Activated CD8-positive, alpha-beta memory T cell treated with anti-CD3 and anti-CD28 coated beads, Interleukin-2, amount 50 U/mL, for 1 hour (primary cell): Measurements from ENCODE around the gene BARHL2.

ENCODE experiments used
- DNase-seq: peaks from one replicate; pipeline ENCODE4 v3.0.0-alpha.2; 2020; ENCODE audit errors: extremely low read depth

BARHL2 gene

DNA sequence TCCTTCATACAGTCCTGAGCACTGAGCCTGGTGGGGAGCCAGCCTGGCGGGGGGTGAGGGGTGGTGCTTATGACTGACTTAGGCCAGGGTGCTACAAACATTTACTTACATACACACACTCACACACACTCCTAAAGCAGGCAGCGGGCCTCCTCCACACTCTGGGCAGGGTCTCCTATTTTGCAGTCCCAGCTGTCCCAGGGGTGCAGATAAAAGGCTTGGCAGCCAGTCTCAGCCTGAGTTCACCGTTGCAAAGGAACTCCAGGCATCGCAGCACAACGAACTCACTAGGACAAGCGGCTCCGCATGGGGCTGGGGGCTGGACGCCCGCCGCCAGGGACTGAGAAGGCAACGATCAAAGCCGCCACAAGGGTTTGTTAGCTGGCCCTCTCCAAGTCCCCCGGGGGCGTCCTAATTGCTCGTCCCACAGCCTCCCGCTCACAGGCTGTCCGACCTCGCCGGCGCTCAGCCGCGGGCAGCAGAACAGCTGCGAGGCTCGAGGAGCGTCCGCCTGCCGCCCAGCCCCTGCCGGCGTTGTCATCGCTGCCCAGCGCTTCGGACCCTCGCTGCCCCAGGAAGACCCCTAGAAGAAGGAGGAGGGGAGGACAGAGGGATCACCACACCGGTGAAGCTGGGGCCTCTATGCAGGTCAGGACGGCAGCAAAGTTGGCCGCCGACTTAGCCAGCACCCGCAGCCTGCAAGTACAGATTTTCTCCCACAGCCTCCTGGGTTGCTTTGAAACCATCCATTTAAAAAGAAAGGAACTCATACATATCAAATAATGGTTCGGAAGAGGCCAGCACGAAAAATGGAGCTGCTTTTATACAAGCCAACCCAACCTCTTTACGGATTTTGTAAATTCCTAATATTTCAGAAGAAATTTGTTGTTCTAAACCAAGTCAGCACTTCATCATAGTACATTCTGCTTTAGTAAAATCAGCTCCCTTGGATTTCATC is 6.2 kb downstream of the BARHL2 start:
- DNase-seq, result no peak

DNA sequence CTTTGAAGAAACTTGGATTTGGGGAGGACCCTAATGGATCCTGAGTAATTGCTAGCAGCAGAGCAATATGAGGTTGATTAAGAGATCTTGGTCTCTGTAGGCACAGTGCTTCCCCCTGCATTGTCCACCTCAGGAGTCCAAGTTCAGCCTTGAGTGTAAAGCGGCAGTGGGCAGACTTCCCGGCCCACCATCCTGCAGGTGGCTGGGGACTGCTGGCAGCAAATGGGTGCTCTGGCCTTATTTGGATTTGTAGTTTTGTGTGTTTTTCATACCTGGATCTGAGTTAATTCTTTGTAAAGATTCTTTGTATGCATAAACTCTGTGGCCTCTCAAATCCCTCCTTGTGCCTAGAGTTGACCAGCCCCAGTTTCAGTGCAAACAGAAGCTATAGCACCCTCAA is 7.6 kb downstream of the BARHL2 start:
- DNase-seq, result no peak

- DNase-seq, result no peak
Observed at GRCh38 chr1:90708826-90709225, 8.3 kb downstream of the BARHL2 start.

GRCh38 chr1:90708236-90708786 is 8.8 kb downstream of the BARHL2 start:
- no peak for DNase-seq

DNA sequence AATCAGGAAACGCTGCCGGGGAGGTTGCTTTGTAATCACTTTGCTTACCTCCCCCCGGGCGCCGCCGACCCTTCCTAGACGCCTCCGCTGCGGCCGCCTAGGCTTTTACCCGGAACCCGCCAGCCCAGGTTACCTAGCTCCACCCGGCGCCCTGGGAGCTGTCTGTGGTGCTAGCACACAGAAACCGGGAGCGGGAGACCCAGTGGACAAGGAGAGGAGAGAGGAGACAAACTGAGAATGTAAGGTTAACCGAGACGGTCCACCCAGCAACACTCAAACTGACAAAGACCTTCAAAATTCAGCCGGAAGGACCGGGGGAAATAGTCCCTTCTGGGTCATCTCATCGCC is 9.8 kb downstream of the BARHL2 start:
- no peak for DNase-seq

DNA sequence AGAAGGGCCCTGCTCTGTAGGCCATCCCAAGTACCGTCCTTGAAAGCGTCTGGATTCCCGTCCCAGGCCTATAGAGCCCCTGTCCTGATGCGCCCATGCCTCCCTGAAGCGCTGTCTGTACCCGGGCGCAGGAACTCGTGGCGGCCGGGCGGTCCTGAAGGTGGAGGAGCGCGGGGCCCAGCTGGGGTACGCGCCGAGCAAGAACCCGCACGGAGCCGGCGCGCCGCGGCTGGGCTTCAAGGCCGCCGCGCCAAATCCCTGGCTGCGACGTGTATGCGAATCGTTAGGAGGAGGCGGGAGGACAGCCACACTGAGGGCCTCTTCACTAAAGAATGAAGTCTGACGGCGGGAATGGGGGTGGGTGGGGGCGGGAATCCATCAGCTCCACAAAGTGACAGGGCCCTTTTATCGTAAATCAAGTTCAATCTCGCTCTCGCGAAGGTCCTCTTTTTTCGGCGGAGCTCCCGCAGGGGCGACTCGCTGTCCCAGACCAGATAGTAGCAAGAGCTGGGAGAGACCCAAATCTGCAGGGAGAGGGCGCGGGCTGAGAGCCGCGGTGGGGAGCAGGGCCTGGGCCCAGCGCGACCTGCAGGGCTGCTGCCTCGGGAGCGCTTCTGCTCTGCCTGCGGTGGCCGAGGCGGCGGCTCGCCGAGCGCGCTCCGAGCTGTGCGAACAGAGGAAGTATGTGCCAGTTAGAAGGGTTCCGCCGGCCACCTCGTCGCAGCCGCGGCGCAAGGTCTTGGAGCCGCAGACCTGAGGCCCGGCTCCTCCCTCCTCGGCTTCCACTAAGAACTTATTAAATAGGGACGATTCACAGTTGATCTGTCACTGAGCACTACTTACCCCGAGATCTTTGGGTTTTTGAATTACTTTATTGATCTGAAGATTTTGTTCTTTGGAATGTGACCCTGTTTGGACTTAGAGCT is 10.4 kb downstream of the BARHL2 start:
- DNase-seq, result no peak

DNA sequence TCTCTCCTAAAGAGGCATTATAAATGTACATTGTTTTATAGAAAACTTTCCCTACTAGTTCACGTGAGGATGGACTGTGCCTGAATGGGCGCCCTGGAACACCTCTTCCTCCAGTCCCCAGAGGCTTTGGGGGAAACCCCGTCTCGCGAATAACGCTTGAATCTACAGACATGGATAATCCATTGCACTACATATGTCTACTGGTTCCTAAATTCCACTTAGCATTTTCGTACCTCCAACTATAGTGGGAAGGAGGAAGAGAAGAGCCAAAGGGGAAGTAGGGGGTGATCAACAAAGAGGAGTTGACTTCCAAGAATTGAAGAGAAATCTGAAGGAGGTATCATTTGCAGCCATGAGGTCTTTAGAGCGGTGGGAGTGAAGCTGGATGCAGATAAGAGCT is 11.1 kb downstream of the BARHL2 start:
- no peak for DNase-seq

DNA sequence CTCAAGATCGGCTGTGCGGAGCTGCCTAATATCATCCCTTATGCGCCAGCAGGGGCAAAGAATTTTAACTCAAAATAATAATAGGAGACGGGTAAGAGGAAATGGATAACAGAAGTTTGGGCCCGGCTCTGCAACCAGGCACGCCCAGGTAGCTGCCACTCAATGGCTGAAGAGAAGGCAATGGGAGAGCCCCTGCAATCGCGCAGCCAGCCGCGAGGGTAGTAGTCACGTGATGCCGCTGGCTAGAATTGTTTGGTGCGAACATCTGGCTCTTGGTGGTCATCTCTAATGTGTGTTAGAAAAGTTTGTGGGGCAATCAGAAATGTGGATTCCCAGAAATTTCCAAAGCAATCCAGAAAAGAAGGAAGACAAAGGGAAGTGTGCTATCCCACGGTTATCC is 12.3 kb downstream of the BARHL2 start:
- no peak for DNase-seq

DNA sequence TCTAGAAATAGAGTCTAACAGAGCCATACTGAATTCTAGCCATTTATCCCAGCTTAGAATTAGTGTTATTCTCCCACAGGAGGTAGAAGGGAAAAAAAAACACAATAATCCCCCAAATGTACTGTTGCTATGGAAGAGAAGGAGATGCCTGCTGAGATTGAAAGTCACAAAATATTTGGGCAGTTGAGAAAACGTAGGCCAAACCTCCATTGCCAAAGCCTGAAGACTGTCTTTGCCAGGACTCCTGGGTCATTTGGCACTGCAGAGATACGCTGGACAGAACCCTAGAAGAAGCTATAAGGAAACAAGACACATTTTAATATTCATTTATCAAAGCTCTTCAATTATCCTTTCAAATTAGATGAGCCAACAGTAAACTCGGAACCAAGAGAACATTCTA is 22.3 kb downstream of the BARHL2 start:
- no peak for DNase-seq

GRCh38 chr1:90687747-90688146 is 29.4 kb downstream of the BARHL2 start:
- no peak for DNase-seq

GRCh38 chr1:90675161-90675847 is 41.8 kb downstream of the BARHL2 start:
- no peak for DNase-seq

DNA sequence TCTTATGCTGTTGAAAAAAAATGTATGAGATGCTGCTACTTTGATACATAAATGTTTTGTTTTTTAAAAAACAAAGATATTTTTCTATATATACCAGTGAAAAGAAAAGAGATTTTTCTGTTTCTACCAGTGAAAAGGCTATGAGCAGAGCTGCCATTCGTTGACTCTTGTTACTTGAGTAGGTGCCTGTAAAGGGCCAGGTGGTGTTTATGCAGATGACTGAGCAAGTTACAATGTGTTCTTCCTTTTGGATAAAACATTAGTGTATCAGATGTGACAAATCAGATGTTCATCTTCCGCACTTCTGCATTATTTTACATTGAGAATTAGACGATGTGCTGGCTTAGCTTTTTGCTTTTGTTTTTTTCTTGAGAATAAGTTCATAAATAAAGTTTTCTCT is 45.4 kb downstream of the BARHL2 start:
- DNase-seq, result no peak

GRCh38 chr1:90671251-90671650 is 45.9 kb downstream of the BARHL2 start:
- no peak for DNase-seq
